AG09319 (cell line): ENCODE results near the gene CEP290.
A peak's percentile ranks its signal among the peaks of the same experiment; 100 is the strongest.

Experiments
- DNase-seq: peaks from one replicate; pipeline ENCODE4 v3.0.0-alpha.2; 2010; ENCODE audit warnings: low read depth; ENCODE audit errors: extremely low read depth
- CTCF ChIP-seq: IDR thresholded peaks from 2 replicates; pipeline ENCODE4 v1.5.1; 2011; ENCODE audit warnings: low read depth, mild to moderate bottlenecking, inconsistent platforms, low read length, moderate library complexity

Gene CEP290

GRCh38 chr12:88163371-88163770 lies 21.5 kb upstream of the CEP290 start:
- no peak for TF ChIP-seq CTCF
- DNase-seq = no peak

GRCh38 chr12:88156075-88156654 lies 14.3 kb upstream of the CEP290 start:
- no peak for TF ChIP-seq CTCF
- no peak for DNase-seq

- TF ChIP-seq CTCF = peak; percentile 31
- DNase-seq = peak; percentile 28
These were observed 12.1 kb upstream of the CEP290 start for GRCh38 chr12:88153959-88154358.

- TF ChIP-seq CTCF = no peak
- DNase-seq = no peak
These were observed 8.2 kb upstream of the CEP290 start for GRCh38 chr12:88150063-88150462.

- no peak for DNase-seq
- TF ChIP-seq CTCF = no peak
These were observed 3.9 kb upstream of the CEP290 start for GRCh38 chr12:88145567-88146505.

GRCh38 chr12:88144546-88145468 lies 2.9 kb upstream of the CEP290 start:
- TF ChIP-seq CTCF = no peak
- no peak for DNase-seq

GRCh38 chr12:88144037-88144436 lies 2.1 kb upstream of the CEP290 start:
- DNase-seq = no peak
- TF ChIP-seq CTCF = no peak
